Measurements from ENCODE around the gene LPCAT3.

LPCAT3 gene

GRCh38 chr12:6948873-6949594, 69.2 kb downstream of the LPCAT3 start:
- TF ChIP-seq CTCF (IDR thresholded peaks at IDR 0.05; ENCODE audit: insufficient read depth, low read length, poor library complexity, severe bottlenecking), result peak; percentile 32
- peak overlapping the region; percentile 15; the same call in 1 of the 2 replicates for H3K4me3 ChIP-seq (replicated peaks; ENCODE audit: low read depth, low read length)
- peaks cover 9% of the 10 kb centered on the region for H3K36me3 ChIP-seq (ENCODE audit: control insufficient read depth, insufficient read depth, low read length)
- H3K27me3 ChIP-seq (replicated peaks; ENCODE audit: control insufficient read depth, insufficient read depth, low read length), result no peaks in the 10 kb centered on the region
- no peak for DNase-seq (ENCODE audit: extremely low read depth, insufficient read length)

- H3K36me3 ChIP-seq (ENCODE audit: control insufficient read depth, insufficient read depth, low read length), result peaks cover 4% of the 10 kb centered on the region
- no peak for TF ChIP-seq CTCF (IDR thresholded peaks at IDR 0.05; ENCODE audit: insufficient read depth, low read length, poor library complexity, severe bottlenecking)
- DNase-seq (ENCODE audit: extremely low read depth, insufficient read length), result no peak
These were observed 70.7 kb downstream of the LPCAT3 start for GRCh38 chr12:6947615-6948014.

GRCh38 chr12:6946920-6947374, 71.3 kb downstream of the LPCAT3 start:
- Histone ChIP-seq H3K4me3 (replicated peaks; ENCODE audit: low read depth, low read length) (peak overlapping the region; percentile 72), H3K36me3 (ENCODE audit: control insufficient read depth, insufficient read depth, low read length) (no peaks in the 10 kb centered on the region), H3K27me3 (replicated peaks; ENCODE audit: control insufficient read depth, insufficient read depth, low read length) (no peaks in the 10 kb centered on the region)
- TF ChIP-seq CTCF (IDR thresholded peaks at IDR 0.05; ENCODE audit: insufficient read depth, low read length, poor library complexity, severe bottlenecking), result peak; percentile 2
- no peak for DNase-seq (ENCODE audit: extremely low read depth, insufficient read length)

More at GRCh38 chr12:6947615-6948014, 70.7 kb downstream of the LPCAT3 start:
- Histone ChIP-seq H3K4me3 (replicated peaks; ENCODE audit: low read depth, low read length) (no peak overlapping the region; the same call in 1 of the 2 replicates), H3K27me3 (replicated peaks; ENCODE audit: control insufficient read depth, insufficient read depth, low read length) (no peaks in the 10 kb centered on the region)

GRCh38 chr12:6946033-6946919, 72.0 kb downstream of the LPCAT3 start:
- Histone ChIP-seq H3K27me3 (replicated peaks; ENCODE audit: control insufficient read depth, insufficient read depth, low read length) (no peaks in the 10 kb centered on the region), H3K4me3 (replicated peaks; ENCODE audit: low read depth, low read length) (peak overlapping the region; percentile 72), H3K36me3 (ENCODE audit: control insufficient read depth, insufficient read depth, low read length) (no peaks in the 10 kb centered on the region)
- peak; percentile 87 for DNase-seq (ENCODE audit: extremely low read depth, insufficient read length)
- TF ChIP-seq CTCF (IDR thresholded peaks at IDR 0.05; ENCODE audit: insufficient read depth, low read length, poor library complexity, severe bottlenecking), result no peak

- Histone ChIP-seq H3K27me3 (replicated peaks; ENCODE audit: control insufficient read depth, insufficient read depth, low read length) (no peaks in the 10 kb centered on the region), H3K4me3 (replicated peaks; ENCODE audit: low read depth, low read length) (peak overlapping the region; percentile 72), H3K36me3 (ENCODE audit: control insufficient read depth, insufficient read depth, low read length) (no peaks in the 10 kb centered on the region)
- no peak for DNase-seq (ENCODE audit: extremely low read depth, insufficient read length)
- no peak for TF ChIP-seq CTCF (IDR thresholded peaks at IDR 0.05; ENCODE audit: insufficient read depth, low read length, poor library complexity, severe bottlenecking)
These were observed 72.7 kb downstream of the LPCAT3 start for GRCh38 chr12:6945613-6946012.
